ENCODE results near the gene ELMOD1. TPM values are rescaled to one million over a fixed set of nuclear protein-coding genes. Genes with fewer than 3 reads are reported as not detected.

Gene ELMOD1
- total RNA-seq, 4 donors from 2014 or later = 0.70 to 3.7 (median 1.6) TPM

DNA sequence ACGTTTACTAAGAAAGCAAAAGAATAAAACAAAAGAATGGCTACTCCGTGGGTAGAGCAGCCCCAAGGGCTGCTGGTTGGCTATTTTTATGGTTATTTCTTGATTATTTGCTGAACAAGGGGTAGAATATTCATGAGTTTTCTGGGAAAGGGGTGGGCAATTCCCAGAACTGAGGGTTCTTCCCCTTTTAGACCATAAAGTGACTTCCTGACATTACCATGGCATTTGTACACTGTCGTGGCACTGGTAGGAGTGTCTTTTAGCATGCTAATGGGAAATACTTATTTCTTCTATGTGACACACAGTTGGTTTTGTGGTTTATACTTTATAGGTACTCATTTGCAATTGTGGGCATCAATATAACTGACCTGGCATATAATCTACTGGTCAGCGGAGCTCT is 64.7 kb downstream of the ELMOD1 start:
- ATAC-seq (no peak), DNase-seq (no peak)
- TF ChIP-seq POLR2A (IDR thresholded peaks at IDR 0.05) = no peak
- TF ChIP-seq, protein P1, sequence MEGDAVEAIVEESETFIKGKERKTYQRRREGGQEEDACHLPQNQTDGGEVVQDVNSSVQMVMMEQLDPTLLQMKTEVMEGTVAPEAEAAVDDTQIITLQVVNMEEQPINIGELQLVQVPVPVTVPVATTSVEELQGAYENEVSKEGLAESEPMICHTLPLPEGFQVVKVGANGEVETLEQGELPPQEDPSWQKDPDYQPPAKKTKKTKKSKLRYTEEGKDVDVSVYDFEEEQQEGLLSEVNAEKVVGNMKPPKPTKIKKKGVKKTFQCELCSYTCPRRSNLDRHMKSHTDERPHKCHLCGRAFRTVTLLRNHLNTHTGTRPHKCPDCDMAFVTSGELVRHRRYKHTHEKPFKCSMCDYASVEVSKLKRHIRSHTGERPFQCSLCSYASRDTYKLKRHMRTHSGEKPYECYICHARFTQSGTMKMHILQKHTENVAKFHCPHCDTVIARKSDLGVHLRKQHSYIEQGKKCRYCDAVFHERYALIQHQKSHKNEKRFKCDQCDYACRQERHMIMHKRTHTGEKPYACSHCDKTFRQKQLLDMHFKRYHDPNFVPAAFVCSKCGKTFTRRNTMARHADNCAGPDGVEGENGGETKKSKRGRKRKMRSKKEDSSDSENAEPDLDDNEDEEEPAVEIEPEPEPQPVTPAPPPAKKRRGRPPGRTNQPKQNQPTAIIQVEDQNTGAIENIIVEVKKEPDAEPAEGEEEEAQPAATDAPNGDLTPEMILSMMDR (IDR thresholded peaks at IDR 0.05 in 4 of 5, conservative IDR thresholded peaks at IDR 0.05 in 1 of 5) = no peak
- no peak overlapping the region for H3K4me3 ChIP-seq
- H3K27ac ChIP-seq = no peak overlapping the region
- H3K27me3 ChIP-seq = no peaks in the 10 kb centered on the region
- H3K36me3 ChIP-seq = no peaks in the 10 kb centered on the region
- no peaks in the 10 kb centered on the region for H3K9me3 ChIP-seq
- no peaks in the 10 kb centered on the region for H3K4me1 ChIP-seq
- in situ Hi-C loops (cut with MboI; ENCODE audit: low sequenced_read_pairs in 4 of 4) = no loop called here
- intact Hi-C loops (cut with DNase I; ENCODE audit: low total_unique reads) = no loop called here

DNA sequence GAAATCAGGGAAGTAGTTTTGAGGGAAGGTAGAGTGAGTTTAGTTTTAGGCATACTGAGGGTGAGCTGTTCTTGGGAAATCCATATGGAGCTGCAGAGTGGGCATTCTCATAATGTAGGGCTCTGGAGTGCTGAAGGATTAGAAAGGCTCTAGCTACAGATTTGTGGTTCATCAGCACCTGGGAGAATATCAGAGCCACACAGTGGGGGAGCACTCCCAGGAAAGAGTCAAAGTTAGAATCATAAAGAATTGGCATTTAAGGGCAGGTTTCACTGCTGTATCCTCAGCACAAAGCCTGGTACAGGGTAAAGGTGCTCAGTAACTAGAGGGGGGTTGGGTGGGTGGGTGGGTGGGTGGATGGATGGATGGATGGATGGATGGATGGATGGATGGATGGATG is 68.4 kb downstream of the ELMOD1 start:
- intact Hi-C loops (cut with DNase I; ENCODE audit: low total_unique reads) = no loop called here
- no peak for DNase-seq
- H3K9me3 ChIP-seq = no peaks in the 10 kb centered on the region
- in situ Hi-C loops (cut with MboI; ENCODE audit: low sequenced_read_pairs in 4 of 4) = no loop called here
- H3K27ac ChIP-seq = no peak overlapping the region
- no peak overlapping the region for H3K4me3 ChIP-seq
- no peaks in the 10 kb centered on the region for H3K4me1 ChIP-seq
- no peaks in the 10 kb centered on the region for H3K27me3 ChIP-seq
- TF ChIP-seq POLR2A (IDR thresholded peaks at IDR 0.05) = no peak
- TF ChIP-seq, protein P1 (IDR thresholded peaks at IDR 0.05 in 4 of 5, conservative IDR thresholded peaks at IDR 0.05 in 1 of 5) = no peak
- no peaks in the 10 kb centered on the region for H3K36me3 ChIP-seq
- ATAC-seq = no peak

DNA sequence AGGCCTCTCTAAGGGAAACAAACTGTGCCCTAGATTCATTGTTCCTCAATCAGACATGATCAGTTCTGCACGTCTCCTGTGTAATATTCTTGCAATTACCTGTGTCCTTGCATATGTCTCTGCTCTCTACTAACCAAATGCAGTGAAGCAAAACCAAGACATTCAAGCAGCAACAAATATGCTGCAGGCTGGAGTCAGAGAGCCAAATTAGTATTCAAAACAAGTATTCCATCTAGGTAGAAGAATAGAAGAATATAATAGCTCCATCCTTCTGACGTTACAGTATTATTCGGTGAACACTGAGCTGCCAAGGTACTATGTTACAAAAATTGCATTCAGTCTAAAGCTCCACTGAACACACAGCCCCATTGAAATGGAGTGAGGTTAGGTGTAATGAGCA is 69.1 kb downstream of the ELMOD1 start:
- Histone ChIP-seq H3K27me3 (no peaks in the 10 kb centered on the region), H3K4me3 (no peak overlapping the region), H3K4me1 (no peaks in the 10 kb centered on the region), H3K9me3 (no peaks in the 10 kb centered on the region), H3K36me3 (no peaks in the 10 kb centered on the region), H3K27ac (no peak overlapping the region)
- in situ Hi-C loops (cut with MboI; ENCODE audit: low sequenced_read_pairs in 4 of 4) = no loop called here
- DNase-seq = no peak
- ATAC-seq = no peak
- intact Hi-C loops (cut with DNase I; ENCODE audit: low total_unique reads) = no loop called here
- TF ChIP-seq, protein P1 (IDR thresholded peaks at IDR 0.05 in 4 of 5, conservative IDR thresholded peaks at IDR 0.05 in 1 of 5) = no peak
- no peak for TF ChIP-seq POLR2A (IDR thresholded peaks at IDR 0.05)

DNA sequence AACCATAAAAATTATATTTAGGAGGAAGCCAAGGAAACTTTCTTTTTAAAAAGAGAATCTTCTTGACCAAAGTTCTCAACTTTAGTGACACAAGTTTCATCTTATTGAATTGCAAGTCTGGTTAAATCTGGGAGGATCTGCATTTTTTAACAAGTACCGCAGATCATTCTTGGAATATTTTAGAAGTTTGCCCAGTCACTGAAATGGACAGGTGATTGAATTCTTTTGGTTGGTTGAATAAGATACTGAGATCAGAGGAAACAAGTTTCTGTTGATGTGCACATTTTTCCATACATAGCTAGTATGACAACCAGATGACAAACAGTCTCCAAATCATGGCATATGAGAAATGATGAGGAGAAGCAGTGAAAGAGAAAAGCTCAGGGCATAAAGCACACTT is 70.7 kb downstream of the ELMOD1 start:
- no peak for DNase-seq
- no peaks in the 10 kb centered on the region for H3K36me3 ChIP-seq
- H3K4me3 ChIP-seq = no peak overlapping the region
- H3K27ac ChIP-seq = no peak overlapping the region
- no peaks in the 10 kb centered on the region for H3K27me3 ChIP-seq
- TF ChIP-seq, protein P1 (IDR thresholded peaks at IDR 0.05 in 4 of 5, conservative IDR thresholded peaks at IDR 0.05 in 1 of 5) = no peak
- TF ChIP-seq POLR2A (IDR thresholded peaks at IDR 0.05) = no peak
- ATAC-seq = no peak
- intact Hi-C loops (cut with DNase I; ENCODE audit: low total_unique reads) (no loop called here), in situ Hi-C loops (cut with MboI; ENCODE audit: low sequenced_read_pairs in 4 of 4) (no loop called here)
- H3K9me3 ChIP-seq = no peaks in the 10 kb centered on the region
- no peaks in the 10 kb centered on the region for H3K4me1 ChIP-seq

DNA sequence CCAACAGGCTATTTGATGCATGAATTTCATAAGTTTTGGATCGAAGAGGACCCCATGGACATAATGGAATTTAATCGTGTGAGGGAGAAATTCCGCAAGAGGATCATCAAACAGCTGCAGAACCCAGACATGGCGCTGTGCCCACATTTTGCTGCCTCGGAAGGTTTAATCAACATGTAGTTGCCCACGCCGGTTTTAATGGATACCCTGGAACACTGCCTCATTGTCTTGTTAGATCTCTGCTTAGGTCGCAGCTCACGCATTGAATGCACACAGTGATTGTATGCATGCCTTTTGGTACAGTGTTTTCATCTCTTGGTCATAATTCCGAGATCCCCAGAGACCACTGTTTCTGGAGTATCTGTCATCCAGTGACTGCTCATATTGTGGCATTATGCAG is 74.1 kb downstream of the ELMOD1 start:
- Histone ChIP-seq H3K36me3 (no peaks in the 10 kb centered on the region), H3K9me3 (no peaks in the 10 kb centered on the region), H3K27ac (no peak overlapping the region), H3K4me1 (no peaks in the 10 kb centered on the region), H3K4me3 (no peak overlapping the region), H3K27me3 (no peaks in the 10 kb centered on the region)
- DNase-seq (no peak), ATAC-seq (no peak)
- in situ Hi-C loops (cut with MboI; ENCODE audit: low sequenced_read_pairs in 4 of 4) (no loop called here), intact Hi-C loops (cut with DNase I; ENCODE audit: low total_unique reads) (no loop called here)
- TF ChIP-seq, protein P1 (IDR thresholded peaks at IDR 0.05 in 4 of 5, conservative IDR thresholded peaks at IDR 0.05 in 1 of 5) = no peak
- TF ChIP-seq POLR2A (IDR thresholded peaks at IDR 0.05) = no peak

Measured in gastrocnemius medialis (tissue), 4 donors.